HG03103 (cell line): ENCODE results near the gene SULF2.

Experiments
- ATAC-seq: cut with Tn5 transposase; IDR thresholded peaks from one replicate; pipeline ENCODE4 v1.9.1; 2021; ENCODE audit warnings: low read depth; ENCODE audit not compliant: unreplicated experiment

The SULF2 gene

DNA sequence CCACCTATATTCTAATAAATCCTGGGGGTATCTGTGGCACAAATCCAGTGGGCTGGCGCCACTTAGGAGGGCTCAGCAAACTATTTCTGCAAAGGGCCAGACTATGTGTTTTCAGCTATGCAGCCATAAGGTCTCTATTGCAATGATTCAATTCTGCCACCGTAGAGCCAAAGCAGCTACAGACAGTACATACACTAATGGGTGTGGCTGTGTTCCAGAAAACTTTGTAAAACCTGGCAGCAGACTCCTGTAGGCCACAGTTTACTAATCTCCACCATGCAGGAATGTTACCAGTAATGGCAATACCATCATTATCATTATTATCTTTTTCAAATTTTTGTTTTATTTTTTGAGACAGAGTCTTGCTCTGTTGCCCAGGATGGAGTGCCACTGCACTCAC is 65.7 kb downstream of the SULF2 start:
- no peak for ATAC-seq

DNA sequence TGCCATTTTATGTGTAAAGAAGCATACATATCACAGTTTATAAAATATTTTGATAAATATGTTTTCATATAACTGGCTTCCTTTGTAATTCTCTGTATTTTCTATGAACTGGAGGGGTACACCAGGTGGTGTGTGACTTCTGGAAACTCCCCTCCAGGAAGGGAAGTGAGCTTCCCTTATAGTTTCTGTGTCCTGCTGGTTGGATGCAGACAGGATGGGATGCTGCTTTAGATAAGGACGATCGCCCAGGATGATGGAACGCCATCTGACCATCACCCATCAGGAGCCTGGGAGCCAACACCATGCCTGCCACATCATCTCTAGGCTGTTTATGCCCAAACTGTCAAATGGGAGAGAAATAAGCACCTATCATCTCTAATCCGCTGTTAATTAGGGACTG is 66.1 kb downstream of the SULF2 start:
- ATAC-seq = no peak

DNA sequence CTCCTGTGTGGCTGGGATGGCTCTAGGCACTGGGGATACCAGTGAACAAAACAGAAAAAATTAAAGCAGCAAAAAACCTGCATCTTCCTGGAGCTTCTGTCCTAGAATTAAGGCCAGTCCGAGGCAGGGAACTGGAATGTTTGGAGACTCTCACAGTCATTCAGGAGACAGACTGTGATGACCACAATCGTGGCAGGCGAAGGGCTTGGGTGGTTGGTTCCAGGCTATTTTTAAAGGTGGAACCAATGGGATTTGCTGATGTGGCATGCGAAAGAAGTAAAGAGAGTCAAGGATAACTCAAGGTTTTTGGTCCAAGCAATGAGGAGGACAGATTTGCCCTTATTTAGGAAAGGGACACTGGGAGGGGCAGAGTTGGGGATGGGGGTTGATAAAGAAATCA is 66.9 kb downstream of the SULF2 start:
- no peak for ATAC-seq

DNA sequence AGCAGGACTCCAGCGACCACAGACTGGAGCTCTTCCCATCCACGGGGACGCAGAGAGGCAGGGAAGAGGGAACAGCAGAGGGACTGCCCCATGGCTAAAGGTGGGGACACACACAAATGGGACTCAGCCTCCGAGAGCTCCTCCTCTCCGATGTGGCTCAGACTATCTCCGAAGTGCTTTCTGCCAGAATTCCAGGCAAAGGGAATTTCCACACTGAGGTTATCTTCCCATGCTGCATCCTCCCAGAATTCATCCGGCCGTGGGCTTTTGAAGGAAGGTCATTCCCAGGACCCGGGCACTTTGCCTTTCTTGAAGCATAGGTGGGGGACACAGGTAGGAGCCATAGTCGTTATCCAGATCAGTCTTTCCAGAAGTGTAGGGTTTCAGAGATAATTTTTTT is 67.9 kb downstream of the SULF2 start:
- no peak for ATAC-seq

DNA sequence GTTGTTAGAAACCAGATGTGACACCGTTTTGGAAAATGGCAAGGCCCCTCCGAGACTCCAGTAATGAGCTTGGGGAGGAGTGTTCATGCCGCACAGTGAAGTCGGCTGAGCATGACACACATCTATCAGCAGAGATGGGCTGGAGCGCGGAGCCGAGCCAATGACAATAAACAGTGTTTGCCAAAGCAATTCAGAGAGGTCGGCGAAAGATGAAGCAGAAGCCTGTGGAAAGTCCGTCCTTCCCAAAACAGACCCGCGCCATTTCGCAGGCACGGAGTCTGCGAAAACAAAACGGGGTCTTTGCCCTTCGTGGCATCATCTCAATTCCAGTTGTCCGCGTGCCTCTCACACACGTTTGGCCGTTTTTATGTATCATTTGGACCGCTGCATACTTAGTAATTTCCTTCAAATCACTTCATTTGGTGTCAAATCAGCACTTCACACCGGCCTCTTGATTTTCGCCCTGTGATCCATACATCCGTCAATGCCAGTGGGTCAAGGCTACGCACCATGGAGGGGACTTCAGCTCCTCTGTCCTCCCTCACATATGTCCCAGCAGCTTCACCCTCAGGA is 71.3 kb downstream of the SULF2 start:
- ATAC-seq = no peak

DNA sequence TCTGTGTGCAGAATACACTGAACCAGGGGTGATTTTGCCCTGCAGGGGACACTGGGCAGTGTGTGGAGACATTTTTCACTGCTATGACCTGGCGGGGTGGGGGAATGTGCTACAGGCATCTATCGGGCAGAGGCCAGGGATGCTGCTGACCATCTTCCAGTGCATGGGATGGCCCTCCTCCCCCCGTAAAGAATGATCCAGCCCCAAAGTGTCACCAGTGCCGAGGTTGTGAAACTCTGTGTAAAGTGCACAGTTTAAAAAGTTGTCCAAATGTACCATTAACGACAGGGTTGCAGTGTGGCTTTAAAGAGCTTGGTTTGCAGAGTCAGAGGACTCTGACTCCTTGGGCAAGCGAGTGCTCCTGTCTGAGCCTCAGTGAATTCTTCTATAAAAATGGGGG is 72.1 kb downstream of the SULF2 start:
- ATAC-seq = no peak

DNA sequence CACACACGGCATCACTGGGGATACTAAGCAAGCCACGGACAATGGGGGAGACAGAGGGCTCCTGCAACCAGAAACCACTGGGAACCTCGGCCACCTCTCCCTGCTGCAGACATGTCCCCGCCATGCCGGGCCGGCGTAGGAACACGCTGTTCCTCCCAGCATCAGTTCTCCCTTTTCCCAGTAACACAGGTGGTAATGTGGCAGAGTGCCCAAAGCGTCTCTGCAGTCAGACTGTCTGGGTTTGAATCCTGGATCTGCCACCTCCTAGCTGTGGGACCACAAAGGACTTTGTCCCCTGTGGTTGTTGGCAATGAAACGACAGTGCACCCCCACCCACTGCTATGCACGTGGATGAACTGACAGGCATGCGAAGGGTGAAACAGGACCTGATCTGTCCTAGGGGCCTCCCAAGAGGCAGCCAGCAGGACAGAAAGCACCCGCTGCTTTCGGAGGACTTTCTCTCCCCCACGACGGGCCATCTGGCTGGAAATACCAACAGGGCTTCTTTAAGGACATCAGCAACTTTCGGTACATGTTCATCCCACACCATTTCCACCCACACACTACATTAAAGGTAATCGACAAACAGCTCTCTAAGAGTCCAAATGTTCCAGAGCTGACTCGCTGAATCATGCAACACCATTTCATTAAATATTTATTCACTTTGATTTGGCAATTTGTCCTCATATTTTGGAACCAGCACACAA is 74.1 kb downstream of the SULF2 start:
- no peak for ATAC-seq

DNA sequence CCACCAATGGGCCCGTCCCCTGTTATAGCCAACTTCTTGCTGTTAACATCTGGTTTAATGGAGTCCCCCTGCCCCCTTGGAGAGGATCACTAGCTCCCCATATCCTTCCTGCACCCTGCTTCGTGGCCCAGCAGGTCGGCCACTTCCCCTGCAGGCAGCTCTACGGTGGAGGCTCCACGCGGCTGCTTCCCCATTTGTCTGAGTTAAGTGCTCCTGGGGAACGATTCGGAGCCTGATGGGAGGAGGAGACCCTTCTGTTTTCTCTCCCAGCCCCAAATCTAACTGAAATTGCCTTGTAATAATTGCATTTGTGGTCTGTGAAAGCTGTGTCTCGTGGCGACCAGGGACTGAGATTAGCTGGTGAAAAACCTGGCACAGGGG is 74.6 kb downstream of the SULF2 start:
- ATAC-seq = no peak

DNA sequence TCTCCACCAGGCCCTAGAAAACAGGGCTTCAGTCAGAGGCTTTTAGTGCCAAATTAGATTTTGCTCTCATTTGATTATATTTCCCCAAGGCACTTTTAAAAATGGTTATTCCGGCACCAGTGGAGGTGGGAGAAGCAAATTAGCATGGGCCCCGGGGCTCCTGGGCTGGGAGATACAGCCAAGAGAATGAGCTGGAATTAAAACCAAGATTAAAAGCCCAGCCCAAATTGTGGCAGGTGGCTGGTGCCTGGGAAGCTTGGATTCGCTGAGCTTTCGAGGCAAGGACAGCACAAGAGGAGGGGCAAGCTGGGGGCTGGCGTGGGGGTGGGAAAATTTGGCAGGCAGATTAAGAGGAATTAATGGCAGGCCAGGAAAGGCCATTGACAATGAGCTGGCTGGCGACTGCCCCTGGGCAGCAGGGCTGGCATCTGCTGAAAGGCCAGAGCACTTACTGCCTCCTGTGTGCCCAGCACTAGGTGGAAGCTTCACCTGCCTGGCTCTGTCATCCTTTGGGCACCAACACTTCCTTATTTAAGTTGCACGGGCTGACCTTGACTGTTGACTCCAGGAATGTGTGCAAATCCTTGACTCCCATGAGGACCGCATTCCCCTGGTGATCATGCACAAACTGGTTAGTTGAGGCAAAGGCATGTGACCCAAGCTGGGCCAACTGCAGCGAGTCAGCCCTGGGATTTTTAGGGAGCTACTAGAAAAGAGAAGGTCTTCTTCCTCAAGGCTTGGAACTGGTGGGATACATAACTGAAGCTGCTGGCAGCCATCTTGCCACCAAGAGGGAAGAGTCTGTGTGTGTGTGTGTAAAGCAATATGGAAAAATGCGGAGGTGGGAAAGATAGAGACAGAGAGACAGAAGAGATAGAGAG is 76.1 kb downstream of the SULF2 start:
- no peak for ATAC-seq

DNA sequence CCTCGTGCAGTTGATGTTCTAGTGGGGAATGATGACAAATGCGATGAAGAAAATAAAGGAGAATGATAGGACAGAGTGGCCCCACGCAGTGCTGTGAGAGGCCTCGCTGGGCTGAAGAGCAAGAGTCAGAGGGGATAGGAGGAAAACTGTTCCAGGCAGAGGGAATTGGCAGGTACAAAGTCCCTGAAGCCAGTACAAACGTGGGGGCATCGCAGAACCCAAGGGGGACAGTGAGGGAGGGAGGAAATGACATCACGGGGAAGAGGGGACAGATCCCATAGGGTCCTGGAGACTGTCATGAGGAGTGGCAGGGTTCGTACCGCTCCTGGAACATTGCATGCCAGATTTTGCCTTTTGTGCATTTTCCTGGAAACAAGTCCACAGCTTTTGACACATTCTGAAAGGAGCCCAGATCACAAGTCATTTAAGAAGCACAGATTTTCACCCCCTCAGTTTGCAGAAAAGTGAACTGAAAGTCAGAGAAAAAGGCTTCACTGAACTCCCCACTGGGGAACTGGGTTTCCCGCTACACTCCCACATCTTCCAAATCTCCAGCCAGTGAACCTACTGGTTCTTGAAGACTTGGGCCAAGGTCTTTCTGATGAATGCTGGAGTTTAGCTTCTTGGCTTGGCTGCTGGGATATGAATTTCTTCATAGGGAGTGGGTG is 77.0 kb downstream of the SULF2 start:
- no peak for ATAC-seq

DNA sequence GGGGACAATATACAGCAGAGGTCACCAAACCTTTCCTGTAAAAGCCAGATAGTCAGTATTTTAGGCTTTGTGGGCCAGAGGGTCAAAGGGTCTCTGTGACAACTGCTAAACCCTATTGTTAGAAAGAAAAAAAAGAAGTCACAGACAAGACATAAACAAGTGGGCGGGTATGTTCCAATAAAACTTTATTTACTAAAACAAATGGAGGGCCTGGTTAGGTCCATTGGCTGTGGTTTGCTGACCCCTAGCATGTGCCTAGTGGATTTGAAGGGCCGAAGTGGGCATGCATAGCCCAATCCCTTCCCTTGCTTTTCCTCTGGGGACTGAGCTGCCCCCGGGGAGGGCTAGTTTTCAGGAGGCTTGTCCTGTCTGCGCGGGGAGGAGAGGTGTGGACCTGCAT is 78.9 kb downstream of the SULF2 start:
- ATAC-seq = no peak

DNA sequence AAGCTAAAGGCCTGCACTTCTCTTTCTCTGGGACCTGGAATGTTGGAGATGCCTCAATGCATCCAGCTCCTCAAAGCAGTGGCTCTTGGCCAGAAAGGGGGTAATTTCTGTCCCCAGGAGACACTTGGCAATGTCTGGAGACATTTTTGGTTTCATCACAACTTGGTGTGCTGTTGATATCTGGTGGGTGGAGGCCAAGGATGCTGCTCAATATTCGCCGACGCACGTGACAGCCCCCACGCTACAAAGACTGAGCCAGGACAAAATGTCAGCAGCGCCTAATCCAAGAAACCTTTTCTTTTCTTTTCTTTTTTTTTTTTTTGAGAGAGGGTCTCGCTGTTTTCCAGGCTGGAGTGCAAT is 79.8 kb downstream of the SULF2 start:
- ATAC-seq = no peak

DNA sequence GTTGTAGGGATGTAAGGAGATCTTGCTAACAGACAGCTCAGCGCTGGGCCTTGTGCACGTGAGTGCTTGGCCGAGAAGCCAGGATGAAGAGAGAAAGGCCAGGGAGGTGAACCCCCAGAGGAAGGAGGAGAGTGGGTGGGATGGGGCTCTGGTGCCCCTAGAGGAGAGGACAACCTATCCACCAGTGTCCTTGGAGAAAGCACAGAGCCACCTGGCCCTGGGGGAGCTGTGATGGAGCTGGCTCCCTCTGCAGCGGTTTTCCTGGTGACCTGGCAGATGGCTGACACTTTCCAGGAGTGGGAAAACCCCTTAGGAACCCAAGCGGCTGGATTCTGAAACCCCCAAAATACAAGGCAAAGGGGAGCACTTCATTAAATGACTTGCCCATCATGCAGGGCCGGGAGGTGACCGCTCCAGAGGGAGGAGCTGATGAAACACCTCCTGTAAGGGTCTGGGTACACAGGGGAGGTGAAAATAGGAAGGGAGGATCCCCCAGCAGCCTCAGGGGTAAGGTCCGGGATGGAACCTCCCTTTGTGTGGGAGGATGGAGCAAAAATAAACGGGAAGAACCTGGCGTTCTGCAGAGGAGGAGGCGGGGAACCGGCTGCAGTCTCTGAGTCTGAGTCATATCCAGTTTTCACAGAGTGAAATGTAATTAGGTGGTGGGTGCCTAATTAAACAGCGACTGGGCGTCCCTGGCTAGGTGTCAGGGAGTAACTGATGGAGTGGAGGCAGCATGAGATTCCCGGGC is 80.4 kb downstream of the SULF2 start:
- no peak for ATAC-seq

DNA sequence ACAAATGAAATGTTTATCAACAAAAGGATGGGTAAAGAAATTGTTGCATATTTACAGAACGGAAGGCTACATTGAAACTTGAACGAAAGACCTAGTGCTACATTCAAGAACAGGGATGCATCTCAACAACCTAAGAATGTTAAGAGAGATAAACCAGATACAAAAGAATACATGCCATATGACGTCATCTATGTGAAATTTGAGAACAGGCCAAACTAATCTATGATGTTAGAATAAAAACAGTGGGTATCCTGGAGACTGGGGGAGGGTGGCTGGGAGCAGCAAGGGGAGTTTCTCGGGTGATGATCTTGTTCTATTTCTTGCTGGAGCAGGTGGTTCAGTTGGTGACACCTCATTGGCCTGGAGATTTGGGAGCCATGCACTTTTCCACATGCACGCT is 81.5 kb downstream of the SULF2 start:
- ATAC-seq = no peak

DNA sequence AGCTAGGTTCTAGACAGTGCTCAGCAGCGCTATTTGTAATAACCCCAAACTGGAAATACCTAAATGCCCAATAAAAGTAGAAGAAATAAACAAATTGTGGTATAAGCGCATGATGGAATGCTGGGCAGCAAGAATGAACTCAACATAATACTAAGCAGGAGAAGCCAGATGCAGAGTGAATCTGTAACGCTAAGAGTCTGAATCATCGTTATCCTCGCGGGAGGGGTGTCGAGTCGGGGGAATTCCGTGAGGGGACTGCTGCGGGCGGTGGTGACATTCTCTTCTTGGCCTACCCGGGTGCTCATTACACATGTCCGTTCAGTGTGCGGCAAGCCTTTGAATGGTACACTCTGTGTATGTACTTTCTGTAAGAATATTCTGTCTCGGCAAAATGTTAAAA is 83.7 kb downstream of the SULF2 start:
- no peak for ATAC-seq

DNA sequence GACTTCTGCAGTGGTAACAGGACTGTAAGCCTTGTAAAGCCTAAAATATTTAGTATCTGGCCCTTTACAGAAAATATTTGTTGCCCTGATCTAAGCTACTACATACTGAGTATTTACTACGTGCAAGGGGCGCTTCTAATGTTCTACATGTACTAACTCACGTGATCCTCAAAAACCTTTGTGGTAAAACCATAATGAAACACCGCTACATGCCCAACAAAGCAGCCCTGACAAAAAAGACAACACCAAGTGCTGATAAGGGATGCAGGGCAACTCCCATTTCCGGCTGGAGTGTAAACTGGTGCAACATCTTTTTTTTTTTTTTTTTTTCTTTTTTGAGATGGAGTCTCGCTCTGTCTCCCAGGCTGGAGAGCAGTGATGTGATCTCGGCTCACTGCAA is 85.0 kb downstream of the SULF2 start:
- no peak for ATAC-seq

DNA sequence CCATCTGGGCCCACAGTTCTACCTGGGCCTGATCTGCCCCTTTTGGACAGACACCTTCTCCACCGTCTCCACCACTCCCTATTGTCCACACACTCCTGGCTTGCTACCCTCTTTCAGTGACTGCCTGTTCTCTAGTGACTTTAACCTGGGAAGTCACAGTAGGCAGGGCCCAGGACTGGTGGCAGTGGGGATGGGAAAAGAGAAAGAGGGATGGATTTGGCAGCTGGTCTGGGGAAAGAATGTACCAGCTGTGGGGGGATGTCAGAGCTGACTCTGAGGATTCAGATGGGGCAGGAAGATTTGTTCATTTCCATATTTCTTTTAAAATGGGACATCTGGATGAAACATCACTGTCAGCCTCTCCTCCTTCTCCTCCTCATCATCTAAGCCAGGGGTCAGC is 85.5 kb downstream of the SULF2 start:
- ATAC-seq = no peak

DNA sequence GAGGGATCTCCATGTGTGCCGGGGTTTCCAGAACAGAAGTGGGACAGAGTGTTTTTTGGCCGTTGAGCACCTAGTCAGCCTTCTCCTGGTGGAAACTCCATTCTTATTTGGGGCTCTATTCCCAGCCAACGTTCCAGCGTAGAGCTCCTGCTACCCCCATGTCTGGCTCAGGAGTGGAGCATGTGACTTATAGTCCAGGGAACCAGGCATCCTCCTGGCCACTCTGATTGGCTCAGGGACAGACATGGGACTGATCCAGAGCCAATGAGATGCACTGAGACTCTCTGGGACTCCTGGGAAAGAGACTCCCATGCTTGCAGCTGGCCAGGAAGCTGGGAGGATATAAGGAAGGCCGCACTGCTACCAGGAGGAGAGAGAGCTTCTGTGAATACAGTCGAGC is 87.1 kb downstream of the SULF2 start:
- ATAC-seq = no peak

DNA sequence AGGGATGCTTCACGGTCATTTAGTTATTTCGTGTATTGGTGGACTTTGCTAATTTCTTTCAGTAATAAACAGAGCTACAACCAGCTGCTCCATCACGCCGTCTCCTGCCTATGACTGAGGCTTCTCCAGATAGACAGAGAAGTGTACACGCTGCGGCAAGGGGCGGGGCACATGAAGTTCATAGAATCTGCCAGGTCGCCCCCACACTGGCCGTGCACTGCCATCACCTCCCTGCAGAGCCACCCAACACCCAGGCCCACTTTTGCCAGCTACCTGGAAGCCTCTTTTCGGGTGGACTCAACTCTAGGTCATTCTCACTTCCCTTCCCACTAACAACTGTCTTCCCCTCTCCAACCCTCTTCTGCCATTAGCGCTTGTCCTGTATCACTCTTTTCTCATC is 88.4 kb downstream of the SULF2 start:
- ATAC-seq = no peak

DNA sequence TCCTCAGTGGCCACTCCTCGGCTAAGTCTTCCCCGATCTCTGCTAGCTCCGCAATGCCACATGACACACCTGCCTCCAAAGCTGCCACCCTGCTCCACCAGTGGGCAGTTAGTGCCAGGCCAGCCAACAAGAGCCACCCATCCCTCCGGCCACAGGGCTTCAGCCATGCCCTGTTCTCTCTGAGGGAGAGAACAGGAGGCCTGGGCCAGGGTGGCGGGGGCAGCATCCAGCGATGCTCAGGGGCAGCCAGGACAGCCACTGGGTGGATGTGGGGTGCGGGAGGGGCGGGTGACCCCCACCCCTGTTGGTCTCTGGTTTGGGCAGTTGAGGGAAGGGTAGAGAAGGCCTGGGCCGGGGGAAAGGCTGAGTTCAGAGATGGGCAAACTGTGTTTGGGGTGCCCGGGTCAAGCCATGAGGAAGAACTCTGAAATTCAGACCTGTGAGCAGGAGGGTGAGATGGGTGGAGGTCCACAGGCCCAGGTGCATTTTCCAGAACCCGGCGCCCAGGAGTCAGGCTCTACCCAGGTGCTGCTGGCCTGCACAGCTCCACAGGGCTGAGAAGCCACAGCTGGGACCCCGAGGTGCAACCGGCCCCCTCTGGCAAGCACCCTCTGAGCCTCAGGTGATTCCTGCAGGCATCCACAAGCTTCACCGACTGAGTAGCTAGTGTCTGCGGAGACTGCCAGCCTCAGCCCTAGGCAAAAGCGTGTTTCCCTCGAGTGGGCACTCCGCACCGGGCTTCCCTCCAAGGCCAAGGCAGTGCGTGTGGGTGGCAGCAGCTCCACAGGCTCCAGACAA is 91.1 kb downstream of the SULF2 start:
- ATAC-seq = no peak
